Dedifferentiated amniotic fluid mesenchymal stem cell (primary cell): Measurements from ENCODE around the gene PFAS.

ENCODE experiments used
- DNase-seq: peaks from one replicate; pipeline ENCODE4 v3.0.0-alpha.2; 2016; ENCODE audit errors: extremely low spot score

The PFAS gene

GRCh38 chr17:8266648-8267479, 17.8 kb downstream of the PFAS start:
- no peak for DNase-seq

- DNase-seq = no peak
These were observed 18.5 kb downstream of the PFAS start for GRCh38 chr17:8267480-8268147.

DNA sequence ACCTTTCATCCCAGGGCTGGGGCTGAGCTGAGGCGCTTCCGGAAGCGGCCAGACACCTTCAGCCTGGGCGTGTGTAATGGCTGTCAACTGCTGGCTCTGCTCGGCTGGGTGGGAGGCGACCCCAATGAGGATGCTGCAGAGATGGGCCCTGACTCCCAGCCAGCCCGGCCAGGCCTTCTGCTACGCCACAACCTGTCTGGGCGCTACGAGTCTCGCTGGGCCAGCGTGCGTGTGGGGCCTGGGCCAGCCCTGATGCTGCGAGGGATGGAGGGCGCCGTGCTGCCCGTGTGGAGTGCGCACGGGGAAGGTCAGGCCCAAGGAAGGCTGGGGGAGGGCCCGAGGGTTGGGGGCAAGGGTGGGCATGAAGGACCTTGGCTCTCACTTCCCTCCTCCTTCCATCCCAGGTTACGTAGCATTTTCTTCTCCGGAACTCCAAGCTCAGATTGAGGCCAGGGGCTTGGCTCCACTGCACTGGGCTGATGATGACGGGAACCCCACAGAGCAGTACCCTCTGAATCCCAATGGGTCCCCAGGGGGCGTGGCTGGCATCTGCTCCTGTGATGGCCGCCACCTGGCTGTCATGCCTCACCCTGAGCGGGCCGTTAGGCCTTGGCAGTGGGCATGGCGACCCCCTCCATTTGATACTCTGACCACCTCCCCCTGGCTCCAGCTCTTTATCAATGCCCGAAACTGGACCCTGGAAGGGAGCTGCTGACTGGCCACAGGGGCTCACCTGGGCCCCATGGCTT, 19.6 kb downstream of the PFAS start:
- no peak for DNase-seq

DNA sequence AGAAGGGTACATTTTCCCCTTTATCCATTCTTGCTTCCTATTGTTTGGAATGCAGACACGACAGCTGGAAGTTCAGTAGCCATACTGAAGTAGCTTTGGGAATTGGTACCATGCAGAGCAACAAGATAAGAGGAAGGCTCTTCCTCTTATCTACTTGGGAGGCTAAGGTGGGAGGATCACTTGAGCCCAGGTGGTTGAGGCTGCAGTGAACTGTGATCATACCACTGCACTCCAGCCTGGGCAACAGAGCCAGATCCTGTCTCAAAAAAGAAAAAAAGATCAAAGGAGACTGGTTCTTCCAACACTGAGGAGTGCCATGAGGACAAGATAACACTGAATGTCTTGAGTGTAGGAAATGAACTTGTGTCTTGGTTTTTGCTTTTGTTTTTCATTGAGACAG, 23.3 kb downstream of the PFAS start:
- no peak for DNase-seq

- no peak for DNase-seq
These were observed 24.9 kb downstream of the PFAS start for GRCh38 chr17:8273884-8274444.

DNA sequence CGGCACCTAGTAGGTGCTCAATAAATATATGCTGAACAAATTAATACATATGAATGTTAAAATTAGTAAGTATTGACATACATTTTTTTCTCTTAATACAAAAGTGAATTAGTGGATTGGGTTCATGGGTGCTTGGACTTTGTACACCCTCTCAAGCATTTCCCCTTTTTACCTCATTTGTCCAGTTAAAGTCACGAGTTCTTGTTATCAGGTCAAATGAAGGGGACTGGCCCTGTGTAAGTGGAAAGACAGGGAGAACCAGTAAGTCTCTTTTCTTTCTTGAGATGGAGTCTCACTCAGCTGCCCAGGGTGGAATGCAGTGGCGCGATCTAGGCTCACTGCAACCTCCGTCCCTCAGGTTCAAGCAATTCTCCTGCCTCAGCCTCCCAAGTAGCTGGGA, 25.7 kb downstream of the PFAS start:
- no peak for DNase-seq

DNA sequence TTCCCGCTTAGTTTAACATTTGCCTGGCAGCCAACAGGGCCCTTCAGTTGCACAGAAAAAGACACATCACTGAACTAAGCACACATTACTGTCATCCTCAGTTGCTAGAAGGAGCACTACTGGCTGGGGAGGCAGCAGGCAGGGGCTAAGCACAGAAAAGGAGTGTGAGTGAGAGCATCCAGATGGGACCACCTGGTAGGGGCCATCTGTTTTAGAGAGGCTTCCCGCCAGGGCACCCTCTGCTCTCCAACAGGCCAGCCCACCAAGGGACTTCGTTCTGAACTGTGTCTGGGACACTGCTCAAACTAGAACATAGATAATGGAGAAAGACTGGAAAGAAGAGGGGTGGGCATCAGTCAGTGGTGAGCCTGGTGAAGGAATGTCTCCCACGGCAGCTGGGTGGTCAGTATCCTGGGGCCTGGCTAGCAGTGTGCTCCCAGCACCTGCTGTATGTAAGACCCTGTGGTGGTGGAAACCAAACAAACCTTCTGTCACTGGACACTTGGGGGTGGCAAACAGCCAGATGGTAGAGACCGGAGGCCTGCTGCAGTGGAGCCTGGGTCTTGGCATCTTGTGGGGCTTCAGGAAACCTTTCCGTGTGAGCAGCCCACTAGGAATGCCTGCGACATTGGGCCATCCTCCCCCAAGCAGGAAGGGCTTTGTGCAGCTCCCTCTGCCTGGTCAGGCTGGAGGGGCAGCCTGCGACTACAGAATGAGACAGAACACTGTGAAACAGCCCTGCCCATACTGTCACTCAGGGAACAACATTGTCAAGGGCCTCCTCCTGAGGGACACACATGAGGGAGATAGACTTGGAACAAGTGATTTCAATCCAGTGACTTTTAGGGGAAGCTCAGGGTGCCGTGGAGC, 26.6 kb downstream of the PFAS start:
- DNase-seq = no peak

DNA sequence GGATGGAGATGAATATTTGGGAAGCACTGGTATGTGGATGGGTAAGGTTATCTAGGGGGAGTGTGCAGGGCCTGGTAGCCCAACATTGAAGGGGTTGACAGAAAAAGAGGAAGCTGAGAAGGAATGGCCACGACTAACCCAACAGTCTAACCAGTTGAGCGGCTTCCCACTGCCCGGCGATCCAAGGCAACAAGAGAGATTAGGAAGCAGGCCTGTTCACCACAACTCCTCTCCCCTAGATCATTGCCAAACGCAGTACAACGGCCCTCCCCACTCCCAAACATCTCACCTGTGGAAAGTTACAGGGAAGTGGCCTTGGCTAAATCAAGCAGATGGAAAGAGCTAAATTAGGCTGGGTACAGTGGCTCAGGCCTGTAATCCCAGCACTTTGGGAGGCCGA, 28.2 kb downstream of the PFAS start:
- no peak for DNase-seq

DNA sequence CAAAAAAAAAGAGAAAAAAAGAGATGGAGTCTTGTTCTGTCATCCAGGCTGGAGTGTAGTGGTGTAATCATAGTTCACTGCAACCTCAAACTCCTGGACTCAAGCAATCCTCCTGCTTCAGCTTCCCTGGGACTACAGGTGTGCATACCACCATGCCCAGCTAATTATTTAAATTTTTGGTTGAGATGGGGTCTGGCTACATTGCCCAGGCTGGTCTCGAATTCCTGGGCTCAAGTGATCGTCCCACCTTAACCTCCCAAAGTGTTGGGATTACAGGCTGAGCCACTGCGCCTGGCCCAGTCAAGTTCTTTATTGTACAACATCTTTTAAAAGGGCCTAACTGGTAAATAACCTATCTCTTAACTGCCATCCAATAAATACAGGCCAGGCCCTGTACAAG, 33.3 kb downstream of the PFAS start:
- DNase-seq = no peak

DNA sequence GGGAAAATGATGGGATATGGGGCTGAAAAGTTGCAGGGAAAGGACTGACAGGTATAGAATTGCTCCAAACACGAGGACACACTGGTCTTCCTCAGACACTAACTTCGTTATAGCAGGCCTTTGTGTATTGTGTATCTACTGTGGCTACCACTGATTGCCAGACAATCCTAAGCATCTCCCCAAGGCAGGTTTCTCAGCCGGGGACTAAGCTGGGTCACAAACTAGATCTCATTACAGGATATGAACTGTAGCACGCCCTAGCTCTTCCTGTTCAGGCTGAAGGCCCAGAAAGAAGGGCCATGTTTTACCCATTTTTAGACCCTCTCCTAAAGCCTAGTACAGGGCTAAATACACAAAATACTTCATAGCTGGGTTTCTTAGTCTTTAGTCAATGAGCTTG, 34.3 kb downstream of the PFAS start:
- DNase-seq = no peak

- no peak for DNase-seq
These were observed 35.0 kb downstream of the PFAS start for GRCh38 chr17:8284126-8284525.

DNA sequence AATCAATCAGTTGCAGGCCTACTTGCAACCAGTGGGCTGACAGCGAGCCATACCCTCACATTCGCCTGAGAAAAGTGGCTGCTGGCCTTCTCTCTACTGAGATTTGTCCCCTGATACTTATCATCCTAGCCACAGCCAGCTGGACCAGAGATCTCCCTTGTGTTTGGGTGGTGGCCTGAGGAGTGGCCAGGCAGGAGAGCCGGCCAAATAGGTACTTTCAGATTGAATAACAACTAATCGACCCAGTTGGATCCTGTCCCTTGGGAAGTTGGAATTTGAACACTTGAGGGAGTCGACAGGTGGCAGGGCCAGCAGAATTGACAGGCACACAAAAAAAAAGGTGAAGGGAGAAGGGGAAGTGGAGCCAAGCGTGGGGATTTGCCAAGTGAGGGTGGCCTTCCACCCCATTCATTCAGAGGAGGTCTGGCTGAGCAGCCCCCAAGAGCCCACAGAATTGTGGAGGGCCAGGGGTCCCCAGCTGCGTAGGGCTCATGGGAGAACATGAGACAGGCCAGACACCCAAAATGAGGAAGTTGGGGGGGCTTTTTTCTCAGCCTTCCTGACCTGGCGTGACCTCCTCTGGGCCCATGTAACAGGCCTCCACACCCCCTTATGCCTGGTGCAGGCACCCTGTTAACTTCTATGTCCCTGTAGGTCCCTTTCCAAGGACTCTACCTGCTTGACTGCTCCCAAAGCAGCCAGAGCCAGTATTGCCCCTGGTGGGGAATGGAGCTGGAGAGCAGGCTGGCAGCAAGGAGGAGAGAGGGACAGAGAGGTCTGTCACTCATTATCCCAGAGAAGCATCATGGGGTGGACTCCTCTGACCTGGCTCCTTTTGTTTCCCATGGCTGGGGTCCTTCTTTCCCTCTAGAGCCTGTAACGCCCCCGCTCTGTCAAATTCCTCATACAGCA, 36.4 kb downstream of the PFAS start:
- no peak for DNase-seq

GRCh38 chr17:8287651-8288335, 38.7 kb downstream of the PFAS start:
- DNase-seq = no peak

- peak; percentile 68 for DNase-seq
These were observed 39.4 kb downstream of the PFAS start, which contains the start of gene RANGRF for GRCh38 chr17:8288336-8289102. Gene RANGRF, plus strand, starts transcription at chr17:8288670. Its CDS starts 119 bp downstream, at chr17:8288789.

- DNase-seq = peak; percentile 22
These were observed 40.0 kb downstream of the PFAS start for GRCh38 chr17:8289103-8289397.

DNA sequence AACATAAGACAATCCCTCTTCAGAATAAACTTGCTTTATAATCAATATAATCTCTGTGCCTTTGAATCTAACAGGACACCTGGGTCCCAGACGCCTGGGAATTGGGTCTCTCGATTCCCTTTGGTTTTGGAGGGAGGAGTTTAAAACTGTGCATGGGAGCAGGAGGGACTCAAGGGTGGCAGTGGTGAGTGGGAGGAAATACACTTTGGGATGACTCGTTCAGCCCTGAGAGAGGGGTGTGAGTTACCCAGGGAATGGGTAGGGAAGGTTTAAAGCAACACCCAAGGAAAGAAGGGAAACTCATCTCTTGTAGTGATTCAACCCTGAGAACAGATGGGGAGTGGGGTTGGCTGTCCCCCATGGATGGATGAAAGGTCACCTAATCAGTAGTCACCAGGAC, 41.0 kb downstream of the PFAS start:
- no peak for DNase-seq

DNA sequence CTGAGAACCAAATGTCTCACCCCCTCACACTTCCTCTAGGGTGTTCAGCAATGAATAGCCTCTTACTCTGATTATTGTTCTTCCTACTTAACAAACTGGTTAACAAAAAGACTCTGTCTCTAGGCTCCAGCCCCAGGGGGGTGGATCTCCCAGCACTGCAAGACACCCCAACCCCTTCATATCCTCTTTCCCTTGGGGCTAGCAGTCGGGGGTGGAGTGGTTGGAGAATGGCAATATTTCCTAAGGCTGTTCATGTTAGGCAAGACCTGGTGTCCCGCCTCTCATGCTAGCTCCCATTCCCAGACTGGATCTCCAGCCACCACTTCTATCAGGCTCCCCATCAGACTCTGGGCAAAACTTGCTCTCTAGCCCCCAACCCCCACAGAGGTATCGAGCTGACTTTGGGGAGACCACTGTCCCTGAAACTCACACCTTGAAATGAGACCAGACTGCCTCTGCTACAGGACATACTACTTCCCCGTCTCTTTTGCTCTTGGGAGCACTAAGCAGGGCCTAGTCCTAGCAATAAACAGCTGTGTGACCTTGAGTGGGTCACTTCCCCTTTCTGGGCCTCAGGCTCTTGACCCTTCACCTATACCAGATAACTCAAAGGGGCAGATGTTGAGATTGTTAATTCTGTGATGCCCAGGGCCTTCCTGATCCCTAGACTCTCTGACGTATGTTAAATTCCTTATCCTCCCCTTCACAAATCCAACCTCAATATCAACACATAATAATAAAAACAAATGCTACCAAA, 43.7 kb downstream of the PFAS start:
- no peak for DNase-seq

DNA sequence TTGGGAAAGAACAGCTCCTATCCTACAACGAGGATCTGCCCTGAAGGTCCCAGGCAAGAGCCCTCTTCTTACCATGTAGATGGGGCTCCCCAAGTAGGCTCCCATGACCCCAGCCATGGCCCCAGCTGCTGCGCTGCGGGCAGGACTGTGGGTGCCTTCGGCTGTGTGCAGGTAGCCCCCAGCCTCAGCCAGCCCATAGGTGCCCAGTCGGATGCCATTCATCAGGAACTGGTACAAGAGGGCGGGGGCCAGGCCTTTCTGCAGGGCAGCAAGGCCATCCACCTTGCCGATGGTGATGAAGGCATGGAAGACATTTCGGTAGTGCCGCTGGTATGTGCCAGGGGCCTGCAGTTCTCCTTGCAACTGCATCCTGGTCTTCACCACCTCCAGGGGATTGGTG, 45.3 kb downstream of the PFAS start:
- no peak for DNase-seq
